Activated B cell treated with CpG ODN at 0.5 μM for 24 hours (primary cell): ENCODE results near the gene RPS27A. TPM values are rescaled to one million over a fixed set of nuclear protein-coding genes. Genes with fewer than 3 reads are reported as not detected.
"Not testable (repeated sequence)": the region's sequence is repeated elsewhere in the genome, so short reads cannot be mapped to it uniquely, and the experiment has no call there.

ENCODE experiments used
- ATAC-seq: fragments of 200-7000 bp; cut with Tn5 transposase; one replicate; pipeline ENCODE4 v1.10.0; 2021; ENCODE audit warnings: low read depth, mild to moderate bottlenecking, moderate library complexity
- CTCF ChIA-PET: fragments of 350-600 bp; sonication (Branson Sonifier 250); formaldehyde crosslinking; loops from one replicate; lab custom pipeline; 2021; ENCODE audit warnings: antibody characterized with exemption; lab: Charles Lee
- POLR2A ChIA-PET: fragments of 350-600 bp; sonication (Branson Sonifier 250); formaldehyde crosslinking; loops from one replicate; lab custom pipeline; 2021; ENCODE audit warnings: antibody characterized with exemption; lab: Charles Lee
- DNase-seq: peaks from one replicate; pipeline ENCODE4 v3.0.0; 2022
- H3K27ac Mint-ChIP-seq: one replicate; pipeline ENCODE4 v1.8.0; 2020; ENCODE audit warnings: mixed read lengths
- H3K27me3 Mint-ChIP-seq: one replicate; pipeline ENCODE4 v1.8.0; 2021; ENCODE audit warnings: mixed read lengths
- H3K36me3 Mint-ChIP-seq: one replicate; pipeline ENCODE4 v1.8.0; 2021; ENCODE audit warnings: low read depth, mixed read lengths
- H3K4me1 Mint-ChIP-seq: one replicate; pipeline ENCODE4 v1.8.0; 2021; ENCODE audit warnings: mixed read lengths
- H3K4me3 Mint-ChIP-seq: one replicate; pipeline ENCODE4 v1.8.0; 2020; ENCODE audit warnings: mild to moderate bottlenecking, mixed read lengths
- H3K9me3 Mint-ChIP-seq: one replicate; pipeline ENCODE4 v1.8.0; 2020; ENCODE audit warnings: mixed read lengths
- intact Hi-C: fragments of 100-400 bp; cut with micrococcal nuclease; formaldehyde crosslinking; loops from one replicate; pipeline ENCODE4 v1.15.1; 2024
- total RNA-seq: library from RNA; stranded (reverse); gene quantifications from 2 replicates; pipeline ENCODE4 v1.2.3, GENCODE V29; 2022
- TF ChIP-seq, protein P1 (sequence below): fragments of 200-600 bp; IDR thresholded peaks from one replicate; pipeline ENCODE4 v1.8.0; 2022; ENCODE audit warnings: antibody characterized with exemption, mild to moderate bottlenecking

The RPS27A gene
- total RNA-seq, 1 donor from 2014 or later, result 1,833 TPM

DNA sequence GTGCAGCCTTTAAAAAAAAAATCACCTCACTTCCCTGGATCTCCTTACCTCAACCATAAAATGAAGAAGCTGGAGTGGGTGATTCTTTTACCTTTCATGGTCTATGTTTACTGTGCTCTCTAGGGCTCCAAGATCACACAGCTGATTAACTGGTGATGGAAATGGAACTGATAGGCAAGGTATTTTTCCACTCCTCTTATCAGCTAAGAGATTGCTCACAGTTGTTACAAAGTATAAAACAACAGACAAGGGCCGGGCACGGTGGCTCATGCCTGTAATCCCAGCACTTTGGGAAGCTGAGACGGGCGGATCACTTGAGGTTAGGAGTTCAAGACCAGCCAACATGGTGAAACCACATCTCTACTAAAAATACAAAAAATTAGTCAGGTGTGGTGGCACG is 14.5 kb downstream of the RPS27A start:
- H3K4me1 Mint-ChIP-seq, result no peaks in the 10 kb centered on the region
- TF ChIP-seq, protein P1, sequence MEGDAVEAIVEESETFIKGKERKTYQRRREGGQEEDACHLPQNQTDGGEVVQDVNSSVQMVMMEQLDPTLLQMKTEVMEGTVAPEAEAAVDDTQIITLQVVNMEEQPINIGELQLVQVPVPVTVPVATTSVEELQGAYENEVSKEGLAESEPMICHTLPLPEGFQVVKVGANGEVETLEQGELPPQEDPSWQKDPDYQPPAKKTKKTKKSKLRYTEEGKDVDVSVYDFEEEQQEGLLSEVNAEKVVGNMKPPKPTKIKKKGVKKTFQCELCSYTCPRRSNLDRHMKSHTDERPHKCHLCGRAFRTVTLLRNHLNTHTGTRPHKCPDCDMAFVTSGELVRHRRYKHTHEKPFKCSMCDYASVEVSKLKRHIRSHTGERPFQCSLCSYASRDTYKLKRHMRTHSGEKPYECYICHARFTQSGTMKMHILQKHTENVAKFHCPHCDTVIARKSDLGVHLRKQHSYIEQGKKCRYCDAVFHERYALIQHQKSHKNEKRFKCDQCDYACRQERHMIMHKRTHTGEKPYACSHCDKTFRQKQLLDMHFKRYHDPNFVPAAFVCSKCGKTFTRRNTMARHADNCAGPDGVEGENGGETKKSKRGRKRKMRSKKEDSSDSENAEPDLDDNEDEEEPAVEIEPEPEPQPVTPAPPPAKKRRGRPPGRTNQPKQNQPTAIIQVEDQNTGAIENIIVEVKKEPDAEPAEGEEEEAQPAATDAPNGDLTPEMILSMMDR, result no peak
- no peak overlapping the region for H3K4me3 Mint-ChIP-seq
- H3K27ac Mint-ChIP-seq, result no peak overlapping the region
- H3K9me3 Mint-ChIP-seq, result no peaks in the 10 kb centered on the region
- intact Hi-C loops, result no loop called here
- ATAC-seq (no peak), DNase-seq (no peak)
- ChIA-PET CTCF (no interaction called here), POLR2A (no interaction called here)
- peaks cover 72% of the 10 kb centered on the region for H3K36me3 Mint-ChIP-seq
- H3K27me3 Mint-ChIP-seq, result no peaks in the 10 kb centered on the region

DNA sequence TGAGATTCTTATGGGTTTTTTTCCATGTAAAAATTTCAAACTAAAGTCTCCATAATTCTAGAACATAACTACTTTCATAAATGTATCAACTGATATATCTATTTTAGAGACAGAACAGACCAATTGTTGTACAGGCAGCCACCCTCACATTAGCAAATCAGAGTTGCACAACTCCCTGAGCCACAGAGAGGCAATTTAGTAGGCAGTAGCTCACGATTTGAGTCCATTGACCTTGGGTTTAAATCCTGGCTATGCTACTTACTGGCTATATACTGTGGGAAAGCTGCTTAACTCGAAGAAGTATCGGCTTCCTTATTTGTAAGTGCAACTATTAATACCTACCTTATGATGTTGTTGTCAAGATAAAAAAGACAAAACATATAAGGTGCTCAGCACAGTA is 20.3 kb downstream of the RPS27A start:
- peaks cover 69% of the 10 kb centered on the region for H3K36me3 Mint-ChIP-seq

DNA sequence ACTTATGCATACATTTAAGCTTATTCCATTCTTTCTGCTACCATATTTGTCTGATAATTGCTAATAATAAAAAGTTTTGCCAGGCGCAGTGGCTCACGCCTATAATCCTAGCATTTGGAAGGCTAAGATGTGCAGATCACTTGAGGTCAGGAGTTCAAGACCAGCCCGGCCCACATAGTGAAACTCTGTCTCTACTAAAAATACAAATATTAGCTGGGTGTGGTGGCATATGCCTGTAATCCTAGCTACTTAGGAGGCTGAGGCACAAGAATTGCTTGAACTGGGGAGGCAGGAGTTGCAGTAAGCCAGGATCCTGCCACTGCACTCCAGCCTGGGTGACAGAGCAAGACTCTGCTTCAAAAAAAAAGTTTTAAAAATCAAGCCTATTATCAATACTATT is 27.1 kb downstream of the RPS27A start:
- H3K9me3 Mint-ChIP-seq, ATAC-seq, CTCF ChIA-PET, H3K27me3 Mint-ChIP-seq, H3K4me3 Mint-ChIP-seq, H3K27ac Mint-ChIP-seq, H3K4me1 Mint-ChIP-seq, intact Hi-C loops, DNase-seq: not testable (repeated sequence)
- POLR2A ChIA-PET, result interaction anchor here (0.8 to 2.0 kb wide), 2 partner anchors 9 kb away, joined by 3 to 5 read pairs; no protein-coding TSS in a partner anchor
- H3K36me3 Mint-ChIP-seq, result peaks cover 58% of the 10 kb centered on the region

More for the DNA sequence above, 20.3 kb downstream of the RPS27A start:
- no peak for DNase-seq
- CTCF ChIA-PET, result no interaction called here
- H3K27ac Mint-ChIP-seq, result no peak overlapping the region
- POLR2A ChIA-PET, result no interaction called here
- ATAC-seq, result no peak
- H3K4me1 Mint-ChIP-seq, result no peaks in the 10 kb centered on the region
- intact Hi-C loops, result no loop called here
- H3K4me3 Mint-ChIP-seq, result no peak overlapping the region
- no peaks in the 10 kb centered on the region for H3K27me3 Mint-ChIP-seq
- H3K9me3 Mint-ChIP-seq, result no peaks in the 10 kb centered on the region
- TF ChIP-seq, protein P1, result no peak

DNA sequence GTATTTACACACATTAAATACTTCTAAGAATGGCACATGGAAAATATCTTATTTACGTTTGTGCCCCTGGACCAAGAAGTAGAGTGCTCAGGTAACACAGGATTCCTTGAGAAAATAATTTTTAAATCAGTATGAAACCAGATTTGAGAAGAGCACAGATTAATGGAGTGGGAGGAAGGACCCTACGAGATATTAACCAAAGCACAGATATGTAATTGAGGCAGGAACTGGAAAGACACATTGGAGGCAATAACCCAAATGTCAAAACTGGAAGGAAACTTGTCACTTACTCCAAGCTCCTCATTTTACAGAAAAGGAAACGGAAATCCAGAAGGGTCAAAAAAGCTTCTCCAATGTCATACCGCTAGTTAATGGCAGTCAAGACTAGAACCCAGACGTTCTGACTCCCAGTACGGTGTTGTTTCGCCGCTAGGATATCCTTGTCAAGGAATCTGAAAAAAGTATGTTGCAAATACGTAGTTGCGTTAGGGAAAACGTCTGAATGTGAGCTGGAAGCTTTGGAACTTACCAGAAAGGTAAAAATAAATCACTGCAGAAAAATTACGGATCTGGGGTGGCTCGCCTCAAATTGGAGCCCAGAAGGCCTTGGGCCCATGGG is 35.9 kb downstream of the RPS27A start:
- DNase-seq (no peak), ATAC-seq (no peak)
- peaks cover 13% of the 10 kb centered on the region for H3K4me1 Mint-ChIP-seq
- peak overlapping the region; percentile 94 for H3K4me3 Mint-ChIP-seq
- peak overlapping the region; percentile 94 for H3K27ac Mint-ChIP-seq
- POLR2A ChIA-PET, result interaction anchor here (0.6 to 2.9 kb wide), 9 partner anchors 9 to 789 kb away, joined by 3 to 19 read pairs (median 3); partner anchors contain the start of genes CLHC1 and RPS27A
- intact Hi-C loops, result loop anchor here (2.0 to 5.0 kb wide), 2 partner anchors 348 to 511 kb away; partner anchors contain the start of gene PPP4R3B
- TF ChIP-seq, protein P1, result no peak
- CTCF ChIA-PET, result no interaction called here
- H3K9me3 Mint-ChIP-seq, result no peaks in the 10 kb centered on the region
- H3K27me3 Mint-ChIP-seq, result no peaks in the 10 kb centered on the region
- H3K36me3 Mint-ChIP-seq, result peaks cover 37% of the 10 kb centered on the region

DNA sequence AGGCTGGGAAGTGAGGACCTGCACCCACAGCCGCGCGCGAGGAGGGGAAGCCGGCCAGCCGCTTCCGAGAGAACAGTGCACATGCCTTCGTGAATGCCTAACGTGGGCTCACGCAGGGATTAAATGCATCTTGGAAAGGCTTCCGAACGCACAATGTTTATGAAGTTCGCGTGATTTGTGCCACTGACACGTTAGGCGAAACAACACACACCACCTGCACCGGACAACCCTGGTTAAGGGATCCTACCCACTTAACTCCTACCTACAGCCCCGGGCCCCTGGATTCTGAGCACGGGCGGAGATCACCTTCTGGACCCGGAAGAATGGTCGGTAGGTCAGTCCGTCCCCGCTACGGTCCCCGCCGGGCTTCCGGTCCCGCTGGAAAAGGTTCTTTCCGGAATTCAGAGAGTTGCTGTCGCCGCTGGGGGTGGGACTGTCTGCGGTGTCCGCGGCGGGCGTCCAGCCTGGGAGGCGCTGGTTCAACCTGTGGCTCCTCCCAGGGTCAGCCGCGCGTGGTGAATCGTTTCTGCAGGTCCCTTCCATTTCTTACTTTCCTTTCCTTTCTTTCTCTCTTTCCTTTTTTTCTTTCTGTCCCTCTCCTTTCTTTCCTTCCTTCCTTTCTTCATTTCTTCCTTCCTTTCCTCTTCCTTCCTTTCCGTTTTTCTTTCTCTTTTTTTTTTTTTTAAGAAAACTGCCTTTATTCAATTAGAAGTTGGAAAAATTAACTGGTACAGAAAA is 36.6 kb downstream of the RPS27A start, which contains the start of gene MTIF2:
MTIF2 (minus strand) TSS at position 325 of the 738 bp plus-strand sequence. CDS start 5,373 bp downstream, outside the sequence.
- peak; percentile 88 for DNase-seq

More for the DNA sequence above, 36.6 kb downstream of the RPS27A start, which contains the start of gene MTIF2:
- Mint-ChIP-seq H3K4me3 (peak within 1 kb of the TSS; percentile 94), H3K9me3 (no peaks in the 10 kb centered on the region), H3K4me1 (peaks cover 13% of the 10 kb centered on the region), H3K36me3 (peaks cover 30% of the 10 kb centered on the region), H3K27ac (peak within 1 kb of the TSS; percentile 94), H3K27me3 (no peaks in the 10 kb centered on the region)
- intact Hi-C loops, result loop anchor here (1.0 to 5.0 kb wide), 8 partner anchors 13 to 512 kb away; partner anchors contain the start of genes CCDC88A, CLHC1, PPP4R3B and RPS27A
- ATAC-seq, result peak; percentile 96
- TF ChIP-seq, protein P1, result no peak
- ChIA-PET POLR2A (interaction anchor here (0.6 to 2.9 kb wide), 10 partner anchors 10 to 348 kb away, joined by 3 to 19 read pairs (median 4); partner anchors contain the start of genes CLHC1 and RPS27A), CTCF (no interaction called here)
